K562 (cell line): ENCODE data around the gene ST3GAL5. TPM values are rescaled to one million over a fixed set of nuclear protein-coding genes. Genes with fewer than 3 reads are reported as not detected.

Experiments used
- ATAC-seq: fragments of 200-7000 bp; cut with Tn5 transposase; 3 replicates; pipeline ENCODE4 v1.9.1; 2020; ENCODE audit warnings: moderate library complexity
- BruUV-seq: library from RNA; stranded (reverse); fragments of 400-500 nt; replicated peaks from 2 replicates; lab custom pipeline; 2021; lab: Mats Ljungman, UMichigan
- CTCF ChIA-PET: fragments of 300-600 bp; formaldehyde crosslinking; extraction: SDS; loops from one replicate; lab custom pipeline; 2021; ENCODE audit warnings: low intra/inter-chr PET ratio; lab: Yijun Ruan, JAX
- POLR2A ChIA-PET: fragments of 300-600, 350-650 bp; sonication (Branson Sonifier 250); formaldehyde crosslinking; extraction: SDS; loops from one replicate; lab custom pipeline; 2021; ENCODE audit warnings: antibody characterized with exemption, inconsistent platforms; lab: Yijun Ruan, JAX
- DNase-seq, 4 experiments: peaks; one replicate each; pipeline versions ENCODE4 v3.0.0 to v3.0.0-alpha.2; 2011 to 2018; ENCODE audit warnings: low spot score in 3 of 4, mixed read lengths in 3 of 4; ENCODE audit errors: extremely low read depth in 1 of 4
- FAIRE-seq: peaks from 2 replicates; lab custom pipeline; 2011; peaks lifted over from hg19 to GRCh38; lab: Jason Lieb, UNC
- H2AFZ ChIP-seq: 2 replicates; pipeline ENCODE4 v1.6.0; 2011; ENCODE audit warnings: low read depth, low read length, control low read depth, inconsistent platforms
- H3K27ac ChIP-seq: fragments of 200-600 bp; 3 replicates; pipeline ENCODE4 v1.8.0; 2011; ENCODE audit warnings: low read depth, mild to moderate bottlenecking, control low read depth, inconsistent platforms, low read length, moderate library complexity, mixed read lengths; ENCODE audit errors: extremely low read depth
- H3K27me3 ChIP-seq, 2 experiments: fragments of 300-600 bp in 1 of 2; 2 replicates in 1 of 2; 3 replicates in 1 of 2; pipeline versions ENCODE4 v1.6.0 to v1.8.0; 2011; ENCODE audit warnings: inconsistent platforms in 2 of 2, low read length in 2 of 2, mild to moderate bottlenecking in 1 of 2, mixed read lengths in 1 of 2, moderate library complexity in 1 of 2; ENCODE audit not compliant: control insufficient read depth in 2 of 2, insufficient read depth in 2 of 2
- H3K36me3 ChIP-seq: fragments of 300-600 bp; 3 replicates; pipeline ENCODE4 v1.8.0; 2011; ENCODE audit warnings: mild to moderate bottlenecking, low read length, inconsistent platforms; ENCODE audit not compliant: control insufficient read depth, insufficient read depth
- H3K4me1 ChIP-seq, 2 experiments: fragments of 200-600 bp in 1 of 2; replicated peaks in 1 of 2; 2 replicates in 1 of 2; 3 replicates in 1 of 2; pipeline versions ENCODE4 v1.5.1 to v1.8.0; 2011; ENCODE audit warnings: inconsistent platforms in 2 of 2, low read length in 2 of 2, mild to moderate bottlenecking in 1 of 2, mixed read lengths in 1 of 2, moderate library complexity in 1 of 2; ENCODE audit not compliant: control insufficient read depth in 2 of 2, insufficient read depth in 2 of 2
- H3K4me2 ChIP-seq: 2 replicates; pipeline ENCODE4 v1.6.1; 2011; ENCODE audit warnings: low read length, control low read depth, inconsistent platforms, mixed read lengths; ENCODE audit not compliant: insufficient read depth
- H3K4me3 ChIP-seq: fragments of 200-600 bp; sonication (generic), shearing (Covaris generic); 2 replicates; pipeline ENCODE4 v1.5.1; 2016; ENCODE audit warnings: control low read depth, inconsistent platforms
- H3K79me2 ChIP-seq: fragments of 200-600 bp; 3 replicates; pipeline ENCODE4 v1.8.0; 2011; ENCODE audit warnings: low read length, inconsistent platforms; ENCODE audit not compliant: control insufficient read depth, insufficient read depth
- H3K9ac ChIP-seq, 2 experiments: 2 replicates each; pipeline versions ENCODE4 v1.6.0 to v1.6.1; 2011; ENCODE audit warnings: low read depth in 2 of 2, low read length in 2 of 2, control low read depth in 1 of 2, inconsistent platforms in 1 of 2, mild to moderate bottlenecking in 1 of 2, mixed read lengths in 1 of 2; ENCODE audit not compliant: insufficient read depth in 1 of 2
- H3K9me1 ChIP-seq: one replicate; pipeline ENCODE4 v1.6.0; 2011; ENCODE audit warnings: inconsistent platforms, mild to moderate bottlenecking, low read length, moderate library complexity; ENCODE audit not compliant: control insufficient read depth, insufficient read depth
- H3K9me3 ChIP-seq: replicated peaks from 2 replicates; pipeline ENCODE4 v1.5.1; 2011; ENCODE audit warnings: low read depth, low read length, inconsistent platforms; ENCODE audit not compliant: control insufficient read depth, insufficient read depth
- H4K20me1 ChIP-seq: replicated peaks from 2 replicates; pipeline ENCODE4 v1.6.1; 2011; ENCODE audit warnings: low read length, inconsistent platforms, mixed read lengths; ENCODE audit not compliant: control insufficient read depth, insufficient read depth
- BHLHE40 ChIP-seq: IDR thresholded peaks from 2 replicates; pipeline ENCODE4 v1.6.1; 2011; ENCODE audit warnings: low read length, improper control_type of control experiment
- CBFA2T3 ChIP-seq: fragments of 450-650 bp; IDR thresholded peaks from 2 replicates; pipeline ENCODE4 v1.6.1; 2017
- CSDE1 ChIP-seq, 2 experiments: fragments of 450-650 bp; IDR thresholded peaks; 2 replicates each; pipeline ENCODE4 v1.6.1; 2016; ENCODE audit warnings: mild to moderate bottlenecking in 1 of 2
- FOXA1 ChIP-seq: fragments of 450-650 bp; IDR thresholded peaks from 2 replicates; pipeline ENCODE4 v1.6.1; 2016; ENCODE audit warnings: mild to moderate bottlenecking, borderline replicate concordance
- NCOR1 ChIP-seq: fragments of 450-650 bp; IDR thresholded peaks from 2 replicates; pipeline ENCODE4 v1.6.1; 2016; ENCODE audit warnings: mild to moderate bottlenecking, moderate library complexity
- RERE ChIP-seq: sonication (generic); formaldehyde crosslinking; IDR thresholded peaks from 2 replicates; pipeline ENCODE4 v1.8.0; 2023; ENCODE audit warnings: missing genetic modification reagents, mild to moderate bottlenecking, borderline replicate concordance
- SFPQ ChIP-seq: fragments of 200-400 bp; formaldehyde crosslinking; IDR thresholded peaks from 2 replicates; pipeline ENCODE4 v1.6.1; 2017; ENCODE audit warnings: mild to moderate bottlenecking, low read depth, low read length, moderate library complexity
- ZNF232 ChIP-seq: sonication (generic); formaldehyde crosslinking; IDR thresholded peaks from 2 replicates; pipeline ENCODE4 v1.8.0; 2022; ENCODE audit warnings: mild to moderate bottlenecking, missing genetic modification reagents
- ZNF512 ChIP-seq: IDR thresholded peaks from 2 replicates; pipeline ENCODE4 v1.6.1; 2016; ENCODE audit warnings: missing genetic modification characterization, missing compliant biosample characterization
- WGBS: fragments of 100-300 bp; shearing (Covaris generic); methylation state at CpG from one replicate; pipeline ENCODE4 v1.1.6; 2016; ENCODE audit warnings: low coverage, mixed read lengths; ENCODE audit not compliant: insufficient coverage; ENCODE audit errors: missing lambda C conversion rate; 5-methylcytosine and 5-hydroxymethylcytosine counted together
- in situ Hi-C: fragments of 300-500 bp; cut with MboI; formaldehyde crosslinking; loops from 4 replicates; pipeline ENCODE4 v1.15.0; 2018; ENCODE audit warnings: inconsistent platforms, mixed read lengths
- intact Hi-C: fragments of 100-400 bp; cut with micrococcal nuclease; formaldehyde crosslinking; loops from 2 replicates; pipeline ENCODE4 v1.14.2; 2022
- polyA plus RNA-seq, 8 experiments: library from polyadenylated mRNA; depleted of rRNA in 4 of 8; stranded (reverse) in 5 of 8; unstranded in 3 of 8; fragments of >200 nt; fragmentation: Nextera tagmentation in 2 of 8; fragmentation: Illumina TruSeq in 1 of 8; extraction: Ambion mirVana in 2 of 8; extraction: Trizol in 1 of 8; gene quantifications; 2 replicates each; pipeline versions ENCODE4 v1.2.1 to v1.2.3, GENCODE V29; 2011 to 2014; ENCODE audit warnings: inconsistent platforms in 1 of 8, missing spikeins in 1 of 8
- total RNA-seq, 7 experiments: library from RNA; depleted of rRNA in 6 of 7; stranded (reverse); fragments of >200 nt in 6 of 7; fragmentation: Illumina TruSeq in 2 of 7; extraction: Trizol in 2 of 7; gene quantifications; 2 replicates each; pipeline versions ENCODE4 v1.2.1 to v1.2.3, GENCODE V29; 2011 to 2021; ENCODE audit warnings: low replicate concordance in 1 of 7

The ST3GAL5 gene
- total and polyA plus RNA-seq, 9 of the 15 experiments (the other 6 are each of a cell fraction or from before 2014, with no cell fraction given): 1.6 to 10.0 (median 4.2) TPM

- FAIRE-seq: no peak
- POLR2A ChIA-PET: interaction anchor here (1.1 to 1.2 kb wide), 2 partner anchors 11 to 184 kb away, joined by 3 to 4 read pairs; no protein-coding TSS in a partner anchor
- in situ Hi-C loops: no loop called here
- TF ChIP-seq CBFA2T3 (no peak), CSDE1 (IDR thresholded peaks at IDR 0.05) (no peak), ZNF512 (tag) (no peak), ZNF232 (no peak), RERE (CRISPR knock-in tag) (no peak), BHLHE40 (no peak), FOXA1 (no peak), NCOR1 (no peak), SFPQ (no peak)
Observed at GRCh38 chr2:85838181-85838580, 50.6 kb downstream of the ST3GAL5 start.

More at GRCh38 chr2:85838181-85838580, 50.6 kb downstream of the ST3GAL5 start:
- Histone ChIP-seq H3K9me3 (no peaks in the 10 kb centered on the region), H3K9ac (no peak overlapping the region), H3K36me3 (no peaks in the 10 kb centered on the region), H3K9me1 (no peaks in the 10 kb centered on the region), H3K27me3 (no peaks in the 10 kb centered on the region), H3K27ac (no peak overlapping the region), H3K4me1 (peaks cover 3 to 9% of the 10 kb centered on the region in 2 experiments; a peak in 3 of 5 replicates), H4K20me1 (no peaks in the 10 kb centered on the region), H3K4me2 (no peak overlapping the region), H2AFZ (no peak overlapping the region), H3K79me2 (no peaks in the 10 kb centered on the region), H3K4me3 (no peak overlapping the region)
- ATAC-seq: peak; percentile 87
- CTCF ChIA-PET: no interaction called here
- peak in 2 of 4 experiments; percentile 26 to 44 for DNase-seq
- intact Hi-C loops: loop anchor here (5.0 kb wide), 1 partner anchor 544 kb away; no protein-coding TSS in a partner anchor
- 47% methylated on average over 4 of the region's 4 CpGs for WGBS
- BruUV-seq: no TSS peak
